ENCODE measurements around the gene BUD31. TPM values are rescaled to one million over a fixed set of nuclear protein-coding genes. Genes with fewer than 3 reads are reported as not detected.

BUD31 gene
- total and polyA plus RNA-seq, 2 of the 4 experiments (the other 2 are of a cell fraction) = 72.6 to 97.2 TPM

DNA sequence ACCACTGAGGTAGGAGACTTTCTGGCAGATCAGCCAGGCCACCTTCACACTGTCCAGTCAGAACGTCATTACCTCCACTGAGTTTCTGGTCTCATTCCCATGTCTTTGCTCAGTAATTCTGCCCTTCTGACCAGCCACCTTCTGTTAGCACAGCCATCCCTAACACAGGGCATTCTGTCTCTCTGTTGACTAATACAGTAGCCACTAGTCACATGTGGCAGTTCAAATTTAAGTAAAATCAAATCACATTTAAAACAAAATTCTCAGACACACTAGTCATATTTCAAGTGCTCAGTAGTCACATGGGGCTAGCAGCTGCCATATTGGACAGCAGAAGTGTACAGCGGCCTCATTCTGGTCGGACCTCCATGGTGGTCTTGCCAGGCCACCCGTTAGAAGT lies 37.3 kb downstream of the BUD31 start:
- Histone ChIP-seq H2AK5ac (ENCODE audit: low read depth, low read length) (no peak overlapping the region), H4K5ac (ENCODE audit: low read depth, low read length) (no peak overlapping the region), H3K56ac (ENCODE audit: extremely low read depth, insufficient read depth, low read length) (no peak overlapping the region), H2BK20ac (ENCODE audit: low read depth, low read length) (no peak overlapping the region), H3K9ac (ENCODE audit: low read depth, low read length) (no peak overlapping the region), H3K79me1 (ENCODE audit: low read depth in 1 of 2, low read length in 2 of 2) (peaks cover 33 to 44% of the 10 kb centered on the region in 2 experiments), H3K27ac (ENCODE audit: insufficient read depth, low read length) (no peak overlapping the region), H4K91ac (ENCODE audit: insufficient read depth, low read depth, low read length) (no peak overlapping the region), H2BK15ac (ENCODE audit: low read depth, low read length) (no peak overlapping the region), H3K27me3 (ENCODE audit: control insufficient read depth, insufficient read depth, low read length) (no peaks in the 10 kb centered on the region), H3K14ac (replicated peaks; ENCODE audit: low read depth, low read length) (no peak overlapping the region), H3K4me1 (ENCODE audit: control insufficient read depth, insufficient read depth, low read length) (no peaks in the 10 kb centered on the region), H2AFZ (replicated peaks; ENCODE audit: low read length, poor library complexity) (no peak overlapping the region), H3K4me2 (ENCODE audit: low read depth, low read length) (no peak overlapping the region), H2AK9ac (replicated peaks; ENCODE audit: low read depth, low read length, poor library complexity) (no peak overlapping the region), H2BK120ac (ENCODE audit: low read depth, low read length) (no peak overlapping the region), H3K4me3 (ENCODE audit: insufficient read depth, low read depth, low read length) (no peak overlapping the region), H3K9me3 (ENCODE audit: control insufficient read depth, insufficient read depth, low read length) (no peaks in the 10 kb centered on the region), H3K4ac (ENCODE audit: low read depth, low read length) (no peak overlapping the region), H2BK5ac (ENCODE audit: low read depth, low read length, poor library complexity, severe bottlenecking) (no peak overlapping the region), H3K18ac (ENCODE audit: low read depth, low read length) (no peak overlapping the region), H4K8ac (ENCODE audit: low read depth in 2 of 2, low read length in 2 of 2) (no peak overlapping the region), H4K20me1 (ENCODE audit: insufficient read depth, low read length) (peaks cover 21% of the 10 kb centered on the region), H3K23ac (ENCODE audit: low read depth, low read length) (no peak overlapping the region), H3K9me1 (ENCODE audit: insufficient read depth, low read length) (no peaks in the 10 kb centered on the region), H3K36me3 (ENCODE audit: control insufficient read depth, insufficient read depth, low read length) (peaks cover 57% of the 10 kb centered on the region)
- intact Hi-C loops (cut with micrococcal nuclease) = no loop called here
- BruUV-seq (replicated peaks) = no TSS peak
- 100% methylated on average over 1 of the region's 4 CpGs; no CpG with 5 or more reads in 1 of the 2 experiments for WGBS, 2 experiments (ENCODE audit: extremely low coverage in 2 of 2, insufficient read length in 1 of 2)
- ATAC-seq (ENCODE audit: low read depth) (no peak), DNase-seq (no peak)
- in situ Hi-C loops (cut with MboI; ENCODE audit: low sequenced_read_pairs) = no loop called here
- dilution Hi-C loops (cut with HindIII; ENCODE audit: low sequenced_read_pairs, unreplicated experiment) = no loop called here
- ChIA-PET CTCF (no interaction called here), POLR2A (ENCODE audit: unreplicated experiment) (interaction anchor here (0.6 kb wide), 1 partner anchor 18 kb away, joined by 3 read pairs; no protein-coding TSS in a partner anchor)
- TF ChIP-seq POLR2A (IDR thresholded peaks at IDR 0.05; ENCODE audit: low read depth, low read length) = no peak
- no peak for TF ChIP-seq MAZ (IDR thresholded peaks at IDR 0.05; ENCODE audit: borderline replicate concordance, low read depth, low read length)
- peak; percentile 11; the same call in 1 of the 2 replicates for TF ChIP-seq USF2 (IDR thresholded peaks at IDR 0.05; ENCODE audit: low read depth, low read length)
- no peak for TF ChIP-seq MXI1 (IDR thresholded peaks at IDR 0.05; ENCODE audit: borderline replicate concordance, low read depth, low read length)

Data from IMR-90 (cell line).